HG03378 (cell line): Measurements from ENCODE around the gene SRL.
"Not testable (repeated sequence)": the region's sequence is repeated elsewhere in the genome, so short reads cannot be mapped to it uniquely, and the experiment has no call there.

Experiments
- ATAC-seq: cut with Tn5 transposase; IDR thresholded peaks from one replicate; pipeline ENCODE4 v1.9.1; 2021; ENCODE audit warnings: mild to moderate bottlenecking, moderate library complexity; ENCODE audit not compliant: unreplicated experiment

SRL gene

DNA sequence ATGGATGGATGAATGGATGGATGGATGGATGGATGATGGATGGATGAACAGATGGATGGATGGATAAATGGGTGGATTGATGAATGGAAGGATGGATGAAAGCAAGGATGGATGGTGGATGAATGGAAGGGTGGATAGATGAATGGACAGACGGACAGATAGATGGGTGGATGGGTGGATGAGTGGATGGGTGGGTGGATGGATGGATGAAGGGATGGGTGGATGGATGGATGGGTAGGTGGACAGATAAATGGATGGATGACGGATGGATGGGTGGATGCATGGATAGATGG, 14.9 kb downstream of the SRL start:
- no peak for ATAC-seq

DNA sequence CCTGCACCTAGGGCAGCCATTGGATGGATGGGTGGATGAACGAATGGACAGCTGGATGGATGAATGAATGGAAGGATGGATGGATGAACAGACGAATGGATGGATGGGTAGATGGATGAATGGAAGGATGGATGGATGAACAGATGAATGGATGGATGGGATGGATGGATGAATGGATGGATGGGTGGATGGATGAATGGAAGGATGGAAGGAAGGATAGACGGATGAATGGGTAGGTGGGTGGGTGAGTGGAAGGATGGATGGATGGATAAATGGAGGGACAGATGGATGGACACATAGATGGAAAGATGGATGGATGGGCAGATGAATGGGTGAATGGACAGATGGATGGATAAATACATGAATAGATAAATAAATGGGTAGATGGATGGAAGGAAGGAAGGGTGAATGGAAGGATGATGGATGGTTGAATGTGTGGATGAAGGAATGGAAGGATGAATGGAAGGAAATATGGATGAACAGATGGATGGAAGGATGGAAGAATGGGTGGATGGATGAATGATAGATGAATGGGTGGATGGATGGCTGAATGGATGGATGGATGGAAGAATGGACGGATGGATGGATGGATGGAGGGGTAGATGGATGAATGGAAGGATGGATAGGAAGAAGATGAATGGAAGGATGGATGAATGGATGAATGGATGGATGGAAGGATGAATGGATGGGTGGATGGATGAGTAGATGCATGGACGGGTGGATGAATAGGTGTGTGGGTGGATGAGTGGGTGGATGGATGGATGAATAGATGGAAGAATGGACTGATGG, 15.4 kb downstream of the SRL start:
- no peak for ATAC-seq

DNA sequence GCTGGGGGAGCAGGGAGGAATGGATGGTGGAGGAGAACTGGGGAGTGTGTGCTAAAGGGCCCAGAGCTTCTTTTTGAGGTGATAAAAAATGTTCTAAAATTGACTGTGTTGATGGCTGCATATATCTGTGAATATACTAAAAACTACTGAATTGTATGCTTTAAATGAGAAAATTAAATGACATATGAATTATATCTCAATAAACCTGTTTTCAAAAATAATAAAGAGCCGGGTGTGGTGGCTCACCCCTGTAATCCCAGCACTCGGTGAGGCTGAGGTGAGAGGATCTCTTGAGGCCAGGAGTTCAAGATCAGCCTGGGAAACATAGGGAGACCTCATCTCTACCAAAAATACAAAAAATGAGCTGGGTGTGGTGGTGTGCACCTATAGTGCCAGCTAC, 16.8 kb downstream of the SRL start:
- ATAC-seq, result no peak

DNA sequence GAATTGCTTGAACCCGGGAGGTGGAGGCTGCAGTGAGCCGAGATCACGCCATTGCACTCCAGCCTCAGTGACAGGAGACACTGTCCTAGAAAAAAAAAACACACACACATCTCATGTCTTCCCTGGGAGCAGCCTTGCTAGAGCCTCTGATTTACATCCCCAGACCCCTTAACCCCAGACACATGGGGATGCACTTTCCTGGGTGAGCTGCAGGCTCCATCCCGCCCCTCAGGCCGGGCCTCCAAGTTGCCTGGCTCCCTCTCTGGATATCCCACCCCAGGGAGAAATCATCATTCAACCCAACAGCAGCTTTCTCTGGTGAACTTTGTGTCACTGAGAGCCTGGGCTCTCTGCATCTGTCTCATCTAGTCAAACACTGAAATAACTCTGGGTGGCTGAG, 21.5 kb downstream of the SRL start:
- ATAC-seq, result no peak

DNA sequence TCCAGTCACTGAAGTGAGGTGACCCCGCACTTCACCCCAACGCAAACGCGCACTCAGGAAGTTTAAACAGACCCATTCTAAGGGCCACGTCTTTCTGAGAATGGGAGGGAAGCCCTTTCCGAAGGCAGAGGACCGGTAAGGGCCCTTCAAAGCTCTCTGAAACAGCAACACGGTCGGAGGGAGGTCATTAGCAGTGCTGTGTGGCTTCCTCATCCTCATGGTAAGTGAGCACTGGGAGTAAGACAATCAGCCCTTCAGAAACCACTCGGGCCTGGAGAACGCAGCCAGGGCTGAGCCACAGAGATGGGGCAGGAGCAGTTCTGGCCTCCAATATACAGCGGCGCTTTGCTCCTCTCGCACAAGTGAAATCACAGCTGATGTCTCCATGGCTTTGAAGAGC, 23.7 kb downstream of the SRL start:
- no peak for ATAC-seq

DNA sequence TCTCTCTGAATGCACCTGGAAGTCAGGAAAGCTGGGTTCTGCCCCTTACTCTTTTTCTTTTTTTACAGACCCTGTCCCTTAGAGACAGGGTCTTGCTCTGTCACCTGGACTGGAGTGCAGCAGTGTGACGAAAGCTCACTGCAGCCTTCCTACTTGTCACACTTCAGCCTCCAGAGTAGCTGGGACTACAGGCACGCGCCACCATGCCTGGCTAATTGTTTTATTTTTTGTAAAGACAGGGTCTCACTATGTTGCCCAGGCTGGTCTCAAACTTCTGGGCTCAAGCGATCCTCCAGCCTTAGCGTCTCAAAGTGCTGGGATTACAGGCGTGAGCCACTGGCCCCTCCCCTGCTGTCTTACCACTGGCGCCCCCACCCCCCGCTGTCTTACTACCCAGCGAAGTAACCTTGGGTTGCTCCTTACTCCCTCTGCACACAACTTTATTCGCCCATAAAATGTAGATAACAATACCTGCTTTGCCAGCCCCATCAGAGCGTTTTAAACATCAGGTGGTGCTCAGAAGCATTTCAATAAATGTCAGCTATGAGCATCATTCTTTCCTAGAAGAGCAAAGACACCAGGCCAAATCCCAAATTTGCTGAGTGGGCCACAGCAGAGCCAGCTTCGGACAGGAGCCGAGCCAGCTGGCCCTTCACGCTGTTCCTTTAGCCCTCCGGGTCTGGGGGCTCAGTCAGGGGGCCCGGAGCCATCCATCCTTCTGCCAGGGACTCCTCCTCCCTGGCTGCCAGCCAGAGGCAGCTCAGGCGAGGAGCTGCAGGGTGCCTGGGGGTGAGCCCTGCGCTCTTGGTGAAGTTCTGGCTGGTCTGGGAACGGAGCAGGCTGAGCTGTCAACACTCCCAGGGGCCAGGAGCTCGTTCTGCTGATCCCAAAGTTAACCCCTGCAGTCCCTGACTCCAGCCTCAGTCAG, 24.4 kb downstream of the SRL start:
- no peak for ATAC-seq

DNA sequence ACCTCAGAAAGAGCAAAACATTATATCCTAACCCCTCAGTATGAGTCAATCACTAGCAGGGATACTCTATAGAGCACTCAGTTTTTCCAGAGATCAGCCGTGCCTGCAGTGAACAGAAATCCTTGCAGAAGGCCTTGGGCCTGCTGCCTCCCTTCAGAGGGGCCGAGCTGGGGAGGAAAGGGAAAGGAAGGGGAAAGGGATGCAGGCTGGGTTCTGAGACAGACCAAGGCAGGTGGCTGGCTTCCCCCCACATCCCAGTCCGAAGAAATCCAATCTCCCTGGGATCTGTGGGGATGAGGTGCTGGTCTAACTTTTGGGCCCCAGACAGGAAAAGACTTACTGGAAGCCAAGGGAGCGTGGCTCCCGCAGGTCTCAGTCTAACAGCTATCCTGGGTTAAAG, 25.3 kb downstream of the SRL start:
- ATAC-seq, result no peak

DNA sequence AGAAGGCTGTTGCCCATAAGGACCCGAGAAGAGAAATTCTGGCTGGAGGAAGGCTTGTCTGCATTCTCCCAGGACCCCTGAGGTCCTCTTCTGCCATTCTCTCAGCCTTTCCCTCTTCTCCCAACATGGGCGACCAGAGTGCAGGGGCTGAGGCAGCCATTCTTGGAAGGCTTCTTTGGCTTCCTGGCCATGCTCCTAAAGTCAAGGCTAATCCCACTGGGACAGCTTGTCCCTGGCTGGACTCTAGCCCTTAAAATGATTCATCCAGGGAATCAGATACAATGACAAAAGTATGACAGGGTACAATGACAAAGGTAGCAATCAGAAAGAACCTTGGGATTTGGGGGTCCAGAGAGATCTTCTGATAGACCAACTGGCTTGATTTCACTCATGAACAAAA, 26.8 kb downstream of the SRL start:
- ATAC-seq, result no peak

DNA sequence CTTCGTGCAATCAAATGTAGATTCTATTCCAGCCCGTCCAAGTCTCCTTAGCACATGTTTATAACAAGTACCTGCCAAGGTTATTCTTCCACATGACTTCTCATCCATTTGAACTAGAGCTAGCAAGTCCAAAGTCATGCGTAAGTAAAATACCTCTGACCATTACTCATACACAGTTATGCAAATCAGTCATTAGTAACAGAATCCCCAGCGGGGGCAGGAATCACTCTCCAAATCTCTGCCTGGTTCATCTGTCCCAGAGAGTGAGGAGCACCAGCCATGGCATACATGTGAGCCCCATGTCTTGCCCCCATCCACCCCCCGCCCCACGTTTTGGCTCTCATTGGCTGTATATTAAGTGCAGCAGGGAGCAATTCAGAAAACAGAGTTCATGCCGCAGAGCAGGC, 27.7 kb downstream of the SRL start:
- ATAC-seq, result no peak

DNA sequence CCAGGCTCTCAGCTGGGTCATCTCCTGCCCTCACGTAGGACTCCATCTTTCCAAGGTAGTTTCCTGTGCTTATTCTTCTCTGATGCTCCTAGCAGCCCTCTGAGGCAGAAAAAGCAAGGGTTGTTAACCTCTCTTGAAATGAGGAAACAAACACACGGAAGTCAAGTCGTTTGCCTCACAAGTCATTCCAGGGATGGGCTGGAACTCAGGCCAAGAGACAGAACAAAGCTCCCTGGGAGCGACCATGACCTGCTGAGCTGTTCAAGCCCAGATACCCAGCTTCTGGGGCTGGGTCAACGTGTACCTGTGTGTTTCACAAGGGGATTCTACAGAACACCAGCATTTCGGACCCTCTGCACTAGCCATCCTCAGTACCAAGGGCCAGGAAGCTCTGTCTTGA, 28.1 kb downstream of the SRL start:
- ATAC-seq, result no peak

DNA sequence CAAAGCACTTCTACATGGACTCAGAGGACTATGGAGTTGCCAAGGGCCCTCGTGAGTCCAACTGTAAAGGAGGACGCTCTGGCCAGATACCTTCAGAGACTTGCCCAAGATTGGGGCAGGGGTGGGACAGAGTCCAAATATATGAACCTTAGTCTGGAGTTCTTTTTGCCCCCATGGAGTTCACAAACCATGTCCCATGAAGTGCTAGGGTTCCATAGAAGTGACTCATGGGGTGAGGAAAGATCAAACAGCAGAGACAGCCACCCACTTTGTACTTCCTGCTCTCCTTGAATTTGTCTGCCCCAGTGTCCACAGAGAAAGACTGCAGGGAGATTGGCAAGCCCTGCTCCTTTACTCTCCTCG, 29.0 kb downstream of the SRL start:
- ATAC-seq, result no peak

DNA sequence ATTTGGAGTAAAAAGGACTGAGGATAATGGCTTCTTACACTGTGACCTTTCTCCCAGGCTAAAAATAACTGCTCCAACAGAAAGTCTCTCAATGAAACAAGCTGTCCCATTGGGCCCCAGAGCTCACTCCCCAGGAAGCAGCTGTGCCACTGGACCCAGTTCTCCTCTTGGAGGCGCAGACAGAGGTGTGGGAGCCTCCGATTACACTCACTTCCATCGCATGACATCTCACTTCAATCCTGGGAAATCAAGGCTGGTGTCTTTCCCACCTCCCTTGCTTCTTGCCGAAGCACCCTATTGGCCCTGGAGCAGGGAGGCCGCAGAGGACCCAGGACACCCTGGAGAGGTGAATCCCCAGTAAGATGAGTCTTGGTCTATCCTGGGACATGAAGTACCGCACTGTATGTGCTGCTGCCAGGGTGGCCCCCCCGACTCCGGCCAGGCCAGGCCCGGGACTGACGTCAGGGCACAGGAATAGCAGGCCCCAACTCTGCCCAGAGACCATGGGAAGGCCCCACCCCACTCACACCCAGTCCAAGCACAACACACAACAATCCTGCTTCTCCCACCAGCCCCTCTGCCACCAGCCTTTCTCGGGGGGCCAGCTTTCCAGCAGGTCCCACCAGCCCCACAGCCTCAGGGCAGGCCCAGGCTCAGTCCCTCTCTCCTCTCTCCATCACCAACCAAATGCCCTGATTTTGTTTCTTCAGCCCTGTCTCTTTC, 29.5 kb downstream of the SRL start:
- ATAC-seq, result no peak

DNA sequence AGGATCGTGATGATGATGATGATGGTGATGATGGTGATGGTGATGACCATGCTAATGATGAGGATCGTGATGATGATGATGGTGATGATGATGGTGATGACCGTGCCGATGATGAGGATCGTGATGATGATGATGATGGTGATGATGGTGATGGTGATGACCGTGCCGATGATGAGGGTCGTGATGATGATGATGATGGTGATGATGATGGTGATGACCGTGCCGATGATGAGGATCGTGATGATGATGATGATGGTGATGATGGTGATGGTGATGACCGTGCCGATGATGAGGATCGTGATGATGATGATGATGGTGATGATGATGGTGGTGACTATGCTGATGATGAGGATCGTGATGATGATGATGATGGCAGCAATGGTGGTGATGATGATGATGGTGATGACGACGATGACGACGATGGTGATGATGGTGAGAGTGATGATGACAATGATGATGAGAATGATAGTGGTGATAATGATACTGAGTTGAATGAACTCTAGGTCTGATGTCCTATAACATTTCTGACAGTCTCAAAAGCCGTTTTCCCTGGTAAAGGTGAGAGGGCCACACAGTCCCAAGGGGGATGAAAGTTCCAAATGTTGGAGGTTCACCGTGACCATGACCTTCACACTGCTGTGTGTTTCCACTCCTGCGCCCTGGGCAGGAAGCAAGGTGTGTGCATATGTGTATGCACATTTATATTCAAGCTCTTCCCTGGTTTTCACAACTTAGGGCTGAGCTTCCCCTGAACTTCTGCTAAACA, 30.3 kb downstream of the SRL start:
- not testable (repeated sequence) for ATAC-seq

DNA sequence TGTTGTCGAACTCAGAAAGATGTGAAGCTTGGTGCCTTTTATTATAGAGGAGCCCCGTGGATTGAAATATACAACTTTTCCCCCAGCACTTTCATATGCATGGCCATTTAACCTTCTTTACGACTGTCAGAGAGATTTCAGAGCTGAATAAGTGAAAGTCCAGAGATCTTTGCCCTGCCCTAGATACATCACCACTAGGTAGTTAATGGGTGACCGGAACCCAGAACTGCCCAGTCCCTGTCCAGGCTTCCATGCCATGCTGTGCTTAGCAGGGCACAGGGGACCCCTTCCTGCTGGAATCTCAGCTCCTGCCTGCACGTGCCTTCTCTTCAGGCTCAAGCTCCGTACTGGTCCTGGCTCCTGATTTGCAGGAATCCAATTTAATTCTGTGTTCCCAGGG, 32.2 kb downstream of the SRL start:
- no peak for ATAC-seq

DNA sequence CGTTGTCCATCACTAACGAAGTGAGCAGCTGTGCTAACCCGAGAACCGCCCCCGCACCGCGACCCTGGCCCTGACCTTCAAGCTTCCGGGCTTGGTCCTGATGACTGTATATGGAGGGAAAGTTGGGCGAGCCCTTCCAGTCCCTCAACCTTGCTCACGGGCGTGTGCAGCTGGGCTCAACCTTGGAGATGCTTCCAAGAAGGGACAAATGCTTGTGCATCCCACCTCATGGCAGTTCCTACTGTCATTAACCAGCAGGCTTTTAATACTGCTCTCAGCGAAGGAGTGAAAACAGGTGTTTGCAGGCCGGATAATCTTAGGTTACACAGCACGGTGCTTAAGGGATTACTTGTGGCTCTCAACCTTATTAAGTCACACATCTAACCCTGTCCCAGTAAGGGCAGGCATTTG, 33.5 kb downstream of the SRL start:
- no peak for ATAC-seq

DNA sequence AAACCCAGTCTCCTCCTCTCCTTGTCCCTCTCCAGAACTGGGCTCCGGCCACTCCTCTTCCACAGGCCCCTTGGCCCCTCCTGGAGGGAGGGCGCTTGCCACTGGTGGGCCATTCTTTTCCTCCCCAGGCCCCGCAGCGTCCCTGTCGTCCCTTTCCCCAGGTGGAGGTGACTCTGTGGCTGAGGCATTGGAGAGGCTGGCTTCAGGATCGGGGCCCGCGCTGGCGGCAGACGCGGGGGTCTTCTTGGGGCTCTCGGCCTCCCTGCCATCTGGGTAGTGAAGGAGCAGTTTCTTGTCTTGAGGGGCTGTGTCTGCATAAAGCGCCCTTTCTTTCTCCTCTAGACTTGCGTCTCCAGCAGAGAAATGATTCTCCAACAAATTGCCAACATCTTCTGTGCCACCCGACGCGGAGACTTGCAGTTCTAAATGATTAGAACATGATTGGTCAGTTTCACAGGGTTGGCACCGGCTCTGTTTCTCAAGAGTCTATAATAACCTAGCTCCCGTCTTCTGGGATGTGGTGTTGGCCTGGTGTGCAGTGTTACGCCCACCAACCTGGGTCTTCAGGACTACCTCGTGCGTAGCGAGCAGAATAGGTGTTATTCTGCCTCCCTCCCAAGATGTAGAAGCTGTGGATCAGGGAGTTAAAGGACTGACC, 34.1 kb downstream of the SRL start:
- ATAC-seq, result no peak

DNA sequence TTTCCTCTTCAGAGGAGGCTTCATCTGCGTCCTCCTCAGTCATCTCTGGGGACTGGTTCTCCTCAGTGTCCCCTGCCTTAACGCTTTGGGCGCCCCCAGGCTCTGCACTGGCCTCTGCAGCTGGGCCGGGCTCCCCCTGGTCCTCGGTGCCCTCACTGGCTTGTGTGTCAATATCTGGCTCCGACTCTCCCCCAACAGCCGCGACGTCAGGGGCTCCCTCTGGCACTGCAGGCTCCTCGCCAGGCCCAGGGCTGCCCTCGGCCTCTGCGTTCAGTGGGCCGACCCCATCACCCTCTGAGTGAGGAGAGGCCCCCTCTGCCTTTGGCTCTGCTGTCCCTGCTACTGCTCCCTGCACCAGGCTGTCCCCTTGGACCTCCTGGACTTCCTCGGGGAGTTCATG, 34.7 kb downstream of the SRL start:
- ATAC-seq, result no peak

DNA sequence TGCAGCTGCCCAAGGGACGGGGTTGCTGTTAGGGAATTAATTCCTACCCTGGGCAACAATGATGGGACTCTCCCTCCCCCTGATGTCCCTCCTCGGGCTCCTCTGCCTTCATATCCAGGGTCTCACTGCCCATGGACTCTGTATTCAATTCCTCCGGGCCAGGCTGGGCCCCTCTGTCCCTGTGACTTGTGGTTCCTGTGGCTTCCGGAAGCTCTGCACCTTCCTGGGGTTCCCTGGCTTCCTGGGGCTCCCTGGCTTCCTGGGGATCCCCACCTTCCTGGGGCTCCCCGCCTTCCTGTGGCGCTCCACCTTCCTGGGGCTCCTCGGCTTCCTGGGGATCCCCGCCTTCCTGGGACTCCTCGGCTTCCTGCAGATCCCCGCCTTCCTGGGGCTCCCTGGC, 35.2 kb downstream of the SRL start:
- no peak for ATAC-seq

DNA sequence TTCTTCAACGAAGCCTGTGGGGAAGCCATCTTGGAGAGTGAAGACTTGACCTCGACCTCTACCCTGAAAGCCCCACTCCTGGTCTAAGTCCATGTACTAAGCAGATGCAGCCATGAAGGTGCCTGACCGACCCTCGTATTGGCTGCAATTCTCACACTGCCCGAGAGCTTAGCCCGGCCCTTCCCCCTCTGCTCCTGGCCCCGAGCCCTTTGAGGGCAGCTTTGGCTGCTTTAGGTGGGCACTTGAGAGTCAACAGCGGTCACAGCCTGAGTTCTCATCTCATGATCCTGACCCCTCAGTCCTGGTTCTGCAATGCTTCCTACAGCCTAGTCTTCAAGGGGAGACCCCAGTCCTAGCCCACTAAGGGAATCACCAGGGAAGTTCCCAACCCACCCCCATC, 35.9 kb downstream of the SRL start:
- ATAC-seq, result no peak

DNA sequence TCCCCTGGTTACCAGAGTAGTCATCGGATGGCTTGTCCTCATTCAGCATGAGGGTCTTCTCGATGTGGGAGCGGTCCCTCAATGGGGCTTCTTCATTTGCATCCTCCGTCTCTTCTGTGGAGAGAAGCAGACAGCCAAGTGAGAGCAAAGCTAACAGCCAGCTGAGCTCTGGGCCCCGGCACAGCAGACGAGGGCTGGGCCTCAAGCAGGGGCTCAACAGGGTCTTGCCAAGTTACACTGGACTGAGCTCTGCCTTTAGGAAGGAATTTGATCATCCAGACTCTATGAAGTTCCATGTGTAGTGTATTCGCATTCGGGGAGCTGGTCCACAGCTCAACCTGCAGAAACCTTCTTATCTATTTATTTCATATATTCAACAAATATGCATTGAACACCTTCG, 37.4 kb downstream of the SRL start:
- ATAC-seq, result no peak

DNA sequence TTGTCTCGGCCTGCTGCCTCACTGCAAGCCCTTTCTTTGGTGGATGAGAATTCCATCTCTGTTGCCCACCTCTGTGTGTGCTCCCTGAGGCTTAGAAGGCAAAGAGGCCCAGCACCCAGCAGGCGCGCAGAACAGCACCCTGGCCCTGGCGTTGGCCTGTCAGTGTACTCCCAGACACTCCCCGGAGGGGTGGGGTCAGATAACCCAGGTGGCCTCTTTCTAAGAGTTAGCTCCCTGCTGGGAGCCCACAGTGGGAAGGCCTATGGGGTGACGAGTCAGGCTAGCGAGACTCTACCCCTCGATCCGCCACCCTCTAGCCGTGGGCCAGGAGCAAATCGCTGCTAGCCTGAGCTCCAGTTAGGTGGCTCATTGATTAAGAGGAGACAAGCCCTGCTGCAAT, 38.1 kb downstream of the SRL start:
- no peak for ATAC-seq
